HepG2 (cell line): ENCODE data around the gene MYLK. TPM values are rescaled to one million over a fixed set of nuclear protein-coding genes. Genes with fewer than 3 reads are reported as not detected.

Source experiments
- ATAC-seq: fragments of 200-7000 bp; cut with Tn5 transposase; 3 replicates; pipeline ENCODE4 v1.9.1; 2020; ENCODE audit warnings: mild to moderate bottlenecking, moderate library complexity
- BruUV-seq: library from RNA; stranded (reverse); fragments of 400-500 nt; replicated peaks from 2 replicates; lab custom pipeline; 2021; lab: Mats Ljungman, UMichigan
- CTCF ChIA-PET: fragments of 300-600 bp; formaldehyde crosslinking; extraction: SDS; loops from one replicate; lab custom pipeline; 2021; ENCODE audit warnings: low total read pairs, inconsistent platforms, low intra/inter-chr PET ratio; lab: Yijun Ruan, JAX
- POLR2A ChIA-PET: fragments of 350-600 bp; sonication (Branson Sonifier 250); formaldehyde crosslinking; loops from one replicate; lab custom pipeline; 2020; ENCODE audit warnings: antibody characterized with exemption, inconsistent platforms; lab: Yijun Ruan, JAX
- DNase-seq: peaks from one replicate; pipeline ENCODE4 v3.0.0-alpha.2; 2015; ENCODE audit warnings: low spot score
- FAIRE-seq: peaks from 3 replicates; lab custom pipeline; 2011; peaks lifted over from hg19 to GRCh38; lab: Jason Lieb, UNC
- H2AFZ ChIP-seq: one replicate; pipeline ENCODE4 v1.6.1; 2011; ENCODE audit warnings: low read length, inconsistent platforms
- H3K27ac ChIP-seq: fragments of 300-600 bp; 3 replicates; pipeline ENCODE4 v1.8.0; 2011; ENCODE audit warnings: mixed run types, mild to moderate bottlenecking, mixed read lengths, low read length, inconsistent platforms; ENCODE audit not compliant: insufficient read depth; ENCODE audit errors: extremely low read length
- H3K27me3 ChIP-seq, 2 experiments: fragments of 200-600 bp in 1 of 2; 2 replicates in 1 of 2; 3 replicates in 1 of 2; pipeline versions ENCODE4 v1.6.0 to v1.8.0; 2011; ENCODE audit warnings: low read length in 2 of 2, mild to moderate bottlenecking in 2 of 2, moderate library complexity in 2 of 2, inconsistent platforms in 1 of 2; ENCODE audit not compliant: insufficient read depth in 2 of 2, control insufficient read depth in 1 of 2
- H3K36me3 ChIP-seq, 2 experiments: fragments of 200-600 bp in 1 of 2; replicated peaks in 1 of 2; 2 replicates in 1 of 2; 3 replicates in 1 of 2; pipeline versions ENCODE4 v1.5.1 to v1.8.0; 2011; ENCODE audit warnings: low read length in 2 of 2, inconsistent platforms in 1 of 2; ENCODE audit not compliant: insufficient read depth in 2 of 2, control insufficient read depth in 1 of 2
- H3K4me1 ChIP-seq: 2 replicates; pipeline ENCODE4 v1.5.1; 2012; ENCODE audit warnings: low read length, inconsistent platforms; ENCODE audit not compliant: insufficient read depth
- H3K4me2 ChIP-seq: 2 replicates; pipeline ENCODE4 v1.6.0; 2011; ENCODE audit warnings: low read depth, low read length, inconsistent platforms
- H3K4me3 ChIP-seq, 3 experiments: fragments of 200-600 bp in 1 of 3; sonication (generic), shearing (Covaris generic) in 1 of 3; replicated peaks in 1 of 3; 2 replicates each; pipeline ENCODE4 v1.5.1; 2011 to 2016; ENCODE audit warnings: low read length in 3 of 3, inconsistent platforms in 2 of 3, low read depth in 2 of 3, mild to moderate bottlenecking in 2 of 3, control low read depth in 1 of 3, mixed read lengths in 1 of 3; ENCODE audit not compliant: insufficient read depth in 1 of 3
- H3K79me2 ChIP-seq: one replicate; pipeline ENCODE4 v1.6.1; 2011; ENCODE audit warnings: low read length, inconsistent platforms; ENCODE audit not compliant: insufficient read depth
- H3K9ac ChIP-seq: 2 replicates; pipeline ENCODE4 v1.6.0; 2011; ENCODE audit warnings: mild to moderate bottlenecking, low read depth, low read length, inconsistent platforms; ENCODE audit not compliant: insufficient read depth
- H3K9me3 ChIP-seq: 2 replicates; pipeline ENCODE4 v1.5.1; 2012; ENCODE audit warnings: mild to moderate bottlenecking, low read length
- H4K20me1 ChIP-seq: 2 replicates; pipeline ENCODE4 v1.6.0; 2011; ENCODE audit warnings: inconsistent platforms, mild to moderate bottlenecking, low read length, moderate library complexity; ENCODE audit not compliant: insufficient read depth
- CEBPB ChIP-seq: IDR thresholded peaks from 2 replicates; pipeline ENCODE4 v1.6.1; 2011; ENCODE audit warnings: low read depth, low read length, improper control_type of control experiment, borderline replicate concordance
- CEBPG ChIP-seq: IDR thresholded peaks from 2 replicates; pipeline ENCODE4 v1.6.1; 2016
- FOSL2 ChIP-seq: sonication (generic); formaldehyde crosslinking; IDR thresholded peaks from 2 replicates; pipeline ENCODE4 v1.4.0; 2020; ENCODE audit warnings: missing genetic modification reagents
- GATAD2A ChIP-seq: IDR thresholded peaks from 2 replicates; pipeline ENCODE4 v1.6.1; 2016
- MTA1 ChIP-seq: sonication (generic); formaldehyde crosslinking; IDR thresholded peaks from 2 replicates; pipeline ENCODE4 v1.4.0; 2020; ENCODE audit warnings: missing genetic modification reagents, mild to moderate bottlenecking, borderline replicate concordance
- NFE2L2 ChIP-seq: fragments of 150-350 bp; IDR thresholded peaks from 2 replicates; pipeline ENCODE4 v1.6.1; 2014; ENCODE audit warnings: low read length
- POLR2AphosphoS2 ChIP-seq: IDR thresholded peaks from 2 replicates; pipeline ENCODE4 v1.6.1; 2011; ENCODE audit warnings: low read depth, low read length, improper control_type of control experiment
- SNAI1 ChIP-seq: sonication (generic); formaldehyde crosslinking; IDR thresholded peaks from 2 replicates; pipeline ENCODE4 v1.5.0; 2020; ENCODE audit warnings: mild to moderate bottlenecking, missing genetic modification reagents, borderline replicate concordance
- SOX5 ChIP-seq: IDR thresholded peaks from 2 replicates; pipeline ENCODE4 v1.6.1; 2016; ENCODE audit warnings: borderline replicate concordance
- SP4 ChIP-seq: sonication (generic); formaldehyde crosslinking; IDR thresholded peaks from 2 replicates; pipeline ENCODE4 v1.8.1; 2023; ENCODE audit warnings: mild to moderate bottlenecking, missing genetic modification reagents
- ZNF350 ChIP-seq: sonication (generic); formaldehyde crosslinking; IDR thresholded peaks from 2 replicates; pipeline ENCODE4 v1.4.0; 2020; ENCODE audit warnings: mild to moderate bottlenecking, low read depth, missing genetic modification reagents, borderline replicate concordance
- ZNF800 ChIP-seq: sonication (generic); formaldehyde crosslinking; IDR thresholded peaks from 2 replicates; pipeline ENCODE4 v1.4.0; 2020; ENCODE audit warnings: missing genetic modification reagents
- in situ Hi-C: cut with HindIII; loops from 2 replicates; pipeline ENCODE4 v1.10.0; 2017; ENCODE audit warnings: low pct_unique_long_range_greater_than_20kb; ENCODE audit not compliant: extremely low pct_ligation_motif_present
- intact Hi-C: fragments of 100-400 bp; cut with micrococcal nuclease; formaldehyde crosslinking; loops from one replicate; pipeline ENCODE4 v1.10.0; 2022; ENCODE audit not compliant: unreplicated experiment
- polyA plus RNA-seq, 8 experiments: library from polyadenylated mRNA; depleted of rRNA in 3 of 8; stranded (reverse) in 7 of 8; unstranded in 1 of 8; fragments of >200 nt; fragmentation: Illumina TruSeq in 4 of 8; extraction: Trizol in 4 of 8; gene quantifications; 2 replicates each; pipeline versions ENCODE4 v1.2.1 to v1.2.3, GENCODE V29; 2011 to 2016; ENCODE audit warnings: low read depth in 4 of 8, missing spikeins in 1 of 8, mixed read lengths in 1 of 8; ENCODE audit not compliant: insufficient read depth in 1 of 8
- total RNA-seq, 5 experiments: library from RNA; depleted of rRNA; stranded (reverse); fragments of >200 nt; fragmentation: Illumina TruSeq; extraction: Trizol; gene quantifications; 2 replicates each; pipeline ENCODE4 v1.2.3, GENCODE V29; 2016; ENCODE audit warnings: low read depth in 1 of 5
- TF ChIP-seq, protein P1 (sequence below): IDR thresholded peaks from 2 replicates; pipeline ENCODE4 v1.4.0; 2020; ENCODE audit warnings: mild to moderate bottlenecking, missing genetic modification reagents
- TF ChIP-seq, protein P2 (sequence below): sonication (generic); formaldehyde crosslinking; IDR thresholded peaks from 2 replicates; pipeline ENCODE4 v1.5.0; 2020; ENCODE audit warnings: missing genetic modification reagents, mild to moderate bottlenecking, borderline replicate concordance
- TF ChIP-seq, protein P3 (sequence below): sonication (generic); formaldehyde crosslinking; IDR thresholded peaks from 2 replicates; pipeline ENCODE4 v1.5.1; 2020; ENCODE audit warnings: mild to moderate bottlenecking, moderate library complexity, missing genetic modification reagents
- TF ChIP-seq, protein P4 (sequence below), 2 experiments: fragments of 450-650 bp in 1 of 2; sonication (generic) in 1 of 2; formaldehyde crosslinking; IDR thresholded peaks; 2 replicates each; pipeline versions ENCODE4 v1.5.0 to v1.8.0; 2020 to 2022; ENCODE audit warnings: mild to moderate bottlenecking in 1 of 2, missing genetic modification reagents in 1 of 2

MYLK gene
- total and polyA plus RNA-seq, 2 of the 13 experiments (the other 11 are each of a cell fraction or from before 2014, with no cell fraction given): 10.6 to 34.9 TPM

DNA sequence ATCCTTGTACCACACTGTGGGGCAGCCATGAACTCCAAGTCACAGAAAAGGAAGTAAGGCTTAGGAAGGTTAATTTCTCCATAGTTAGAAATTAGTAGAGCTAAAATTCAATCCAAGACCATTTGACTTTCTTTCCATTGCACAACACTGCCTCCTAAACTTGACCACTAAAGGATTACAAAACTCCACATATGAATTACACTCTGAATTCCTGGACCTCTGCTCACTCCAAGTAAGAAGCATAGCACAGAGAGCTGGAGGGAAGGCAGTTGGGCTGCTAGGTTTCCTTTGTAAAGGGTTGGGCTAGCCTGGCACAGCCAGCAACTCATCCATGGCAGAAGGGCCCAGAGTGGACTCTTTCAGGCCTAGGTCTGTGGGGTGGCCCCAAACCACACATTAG, 134.4 kb downstream of the MYLK start:
- peak; percentile 19; the same call in 2 of the 3 replicates for ATAC-seq
- TF ChIP-seq, protein P1, sequence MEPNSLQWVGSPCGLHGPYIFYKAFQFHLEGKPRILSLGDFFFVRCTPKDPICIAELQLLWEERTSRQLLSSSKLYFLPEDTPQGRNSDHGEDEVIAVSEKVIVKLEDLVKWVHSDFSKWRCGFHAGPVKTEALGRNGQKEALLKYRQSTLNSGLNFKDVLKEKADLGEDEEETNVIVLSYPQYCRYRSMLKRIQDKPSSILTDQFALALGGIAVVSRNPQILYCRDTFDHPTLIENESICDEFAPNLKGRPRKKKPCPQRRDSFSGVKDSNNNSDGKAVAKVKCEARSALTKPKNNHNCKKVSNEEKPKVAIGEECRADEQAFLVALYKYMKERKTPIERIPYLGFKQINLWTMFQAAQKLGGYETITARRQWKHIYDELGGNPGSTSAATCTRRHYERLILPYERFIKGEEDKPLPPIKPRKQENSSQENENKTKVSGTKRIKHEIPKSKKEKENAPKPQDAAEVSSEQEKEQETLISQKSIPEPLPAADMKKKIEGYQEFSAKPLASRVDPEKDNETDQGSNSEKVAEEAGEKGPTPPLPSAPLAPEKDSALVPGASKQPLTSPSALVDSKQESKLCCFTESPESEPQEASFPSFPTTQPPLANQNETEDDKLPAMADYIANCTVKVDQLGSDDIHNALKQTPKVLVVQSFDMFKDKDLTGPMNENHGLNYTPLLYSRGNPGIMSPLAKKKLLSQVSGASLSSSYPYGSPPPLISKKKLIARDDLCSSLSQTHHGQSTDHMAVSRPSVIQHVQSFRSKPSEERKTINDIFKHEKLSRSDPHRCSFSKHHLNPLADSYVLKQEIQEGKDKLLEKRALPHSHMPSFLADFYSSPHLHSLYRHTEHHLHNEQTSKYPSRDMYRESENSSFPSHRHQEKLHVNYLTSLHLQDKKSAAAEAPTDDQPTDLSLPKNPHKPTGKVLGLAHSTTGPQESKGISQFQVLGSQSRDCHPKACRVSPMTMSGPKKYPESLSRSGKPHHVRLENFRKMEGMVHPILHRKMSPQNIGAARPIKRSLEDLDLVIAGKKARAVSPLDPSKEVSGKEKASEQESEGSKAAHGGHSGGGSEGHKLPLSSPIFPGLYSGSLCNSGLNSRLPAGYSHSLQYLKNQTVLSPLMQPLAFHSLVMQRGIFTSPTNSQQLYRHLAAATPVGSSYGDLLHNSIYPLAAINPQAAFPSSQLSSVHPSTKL: peak; percentile 29; the same call in 1 of the 2 replicates
- TF ChIP-seq ZNF350 (CRISPR knock-in tag): no peak
- no peak for TF ChIP-seq MTA1 (CRISPR knock-in tag)
- TF ChIP-seq CEBPG (CRISPR knock-in tag): peak; percentile 76
- TF ChIP-seq FOSL2 (CRISPR knock-in tag): peak; percentile 46; the same call in 1 of the 2 replicates
- 0 out of 2 replicates have a peak, but pooled peaks have one; percentile 43 for TF ChIP-seq GATAD2A (CRISPR knock-in tag)
- 0 out of 2 replicates have a peak, but pooled peaks have one; percentile 9 for TF ChIP-seq SNAI1
- TF ChIP-seq, protein P2, sequence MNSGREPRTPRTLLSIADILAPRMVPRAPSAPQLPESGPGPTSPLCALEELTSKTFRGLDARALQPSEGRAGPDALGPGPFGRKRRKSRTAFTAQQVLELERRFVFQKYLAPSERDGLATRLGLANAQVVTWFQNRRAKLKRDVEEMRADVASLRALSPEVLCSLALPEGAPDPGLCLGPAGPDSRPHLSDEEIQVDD (CRISPR knock-in tag): no peak
- TF ChIP-seq, protein P3, sequence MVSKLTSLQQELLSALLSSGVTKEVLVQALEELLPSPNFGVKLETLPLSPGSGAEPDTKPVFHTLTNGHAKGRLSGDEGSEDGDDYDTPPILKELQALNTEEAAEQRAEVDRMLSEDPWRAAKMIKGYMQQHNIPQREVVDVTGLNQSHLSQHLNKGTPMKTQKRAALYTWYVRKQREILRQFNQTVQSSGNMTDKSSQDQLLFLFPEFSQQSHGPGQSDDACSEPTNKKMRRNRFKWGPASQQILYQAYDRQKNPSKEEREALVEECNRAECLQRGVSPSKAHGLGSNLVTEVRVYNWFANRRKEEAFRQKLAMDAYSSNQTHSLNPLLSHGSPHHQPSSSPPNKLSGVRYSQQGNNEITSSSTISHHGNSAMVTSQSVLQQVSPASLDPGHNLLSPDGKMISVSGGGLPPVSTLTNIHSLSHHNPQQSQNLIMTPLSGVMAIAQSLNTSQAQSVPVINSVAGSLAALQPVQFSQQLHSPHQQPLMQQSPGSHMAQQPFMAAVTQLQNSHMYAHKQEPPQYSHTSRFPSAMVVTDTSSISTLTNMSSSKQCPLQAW (CRISPR knock-in tag): 0 out of 2 replicates have a peak, but pooled peaks have one; percentile 29
- peak; percentile 91 for TF ChIP-seq CEBPB
- TF ChIP-seq ZNF800 (CRISPR knock-in tag): no peak
- TF ChIP-seq SP4 (CRISPR knock-in tag): no peak
- TF ChIP-seq POLR2AphosphoS2: no peak
- no peak for TF ChIP-seq NFE2L2
- TF ChIP-seq SOX5 (CRISPR knock-in tag): 0 out of 2 replicates have a peak, but pooled peaks have one; percentile 11
- TF ChIP-seq, protein P4, sequence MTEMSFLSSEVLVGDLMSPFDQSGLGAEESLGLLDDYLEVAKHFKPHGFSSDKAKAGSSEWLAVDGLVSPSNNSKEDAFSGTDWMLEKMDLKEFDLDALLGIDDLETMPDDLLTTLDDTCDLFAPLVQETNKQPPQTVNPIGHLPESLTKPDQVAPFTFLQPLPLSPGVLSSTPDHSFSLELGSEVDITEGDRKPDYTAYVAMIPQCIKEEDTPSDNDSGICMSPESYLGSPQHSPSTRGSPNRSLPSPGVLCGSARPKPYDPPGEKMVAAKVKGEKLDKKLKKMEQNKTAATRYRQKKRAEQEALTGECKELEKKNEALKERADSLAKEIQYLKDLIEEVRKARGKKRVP (CRISPR knock-in tag; IDR thresholded peaks at IDR 0.05): peak in 1 of 2 experiments; percentile 68; a peak in 2 of 4 replicates

More for the DNA sequence above, 134.4 kb downstream of the MYLK start:
- no peak for FAIRE-seq
- H3K4me2 ChIP-seq: no peak overlapping the region
- H3K9me3 ChIP-seq: no peaks in the 10 kb centered on the region
- no TSS peak for BruUV-seq
- peak overlapping the region; percentile 76 for H3K27ac ChIP-seq
- peaks cover 63% of the 10 kb centered on the region for H3K4me1 ChIP-seq
- H3K79me2 ChIP-seq: peaks cover 2% of the 10 kb centered on the region
- no peaks in the 10 kb centered on the region for H4K20me1 ChIP-seq
- H3K9ac ChIP-seq: peak overlapping the region; percentile 59
- no peaks in the 10 kb centered on the region for H3K27me3 ChIP-seq
- intact Hi-C loops: loop anchor here (10.0 kb wide), 1 partner anchor 215 kb away; the partner anchor contains the start of gene CCDC14
- ChIA-PET CTCF (no interaction called here), POLR2A (interaction anchor here (1.1 to 2.1 kb wide), 5 partner anchors 18 to 144 kb away, joined by 3 to 12 read pairs (median 4); no protein-coding TSS in a partner anchor)
- H3K4me3 ChIP-seq: no peak overlapping the region
- H2AFZ ChIP-seq: no peak overlapping the region
- peaks cover 4 to 14% of the 10 kb centered on the region in 2 experiments; a peak in 2 of 5 replicates for H3K36me3 ChIP-seq
- peak; percentile 44 for DNase-seq
- in situ Hi-C loops: no loop called here
